Stimulated activated CD4-positive, alpha-beta T cell treated with anti-CD3 and anti-CD28 coated beads, Interleukin-2, amount 100 ng/mL, for 48 hours (primary cell): ENCODE results near the gene SCUBE2.

Source experiments
- DNase-seq, 2 donors: peaks; one replicate each; pipeline ENCODE4 v3.0.0-alpha.2; 2020

The SCUBE2 gene

GRCh38 chr11:9091044-9091922 lies at the start of gene SCUBE2:
Gene SCUBE2, minus strand, starts transcription at chr11:9091599. Its CDS starts 71 bp downstream, at chr11:9091528.
- DNase-seq, result no peak

DNA sequence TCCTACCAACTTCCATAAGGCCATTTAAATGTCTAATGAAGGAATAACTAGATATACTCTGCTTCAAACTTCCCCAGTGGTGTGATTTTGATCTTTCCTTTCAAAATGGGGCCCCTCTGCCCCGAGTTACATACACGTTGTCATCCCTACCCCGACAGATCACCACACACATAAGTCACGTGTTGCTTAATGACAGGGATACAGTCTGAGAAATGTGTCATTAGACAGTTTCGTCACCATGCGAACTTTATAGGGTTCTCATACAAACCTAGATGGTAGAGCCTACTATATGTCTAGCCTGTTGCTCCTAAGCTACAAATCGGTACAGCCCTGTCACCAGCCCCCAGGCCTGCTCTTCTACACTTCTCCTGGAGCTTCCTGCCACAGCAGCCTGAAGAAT lies 49.8 kb upstream of the SCUBE2 start:
- no peak for DNase-seq

- no peak for DNase-seq
Measured at GRCh38 chr11:9139628-9140357, 48.4 kb upstream of the SCUBE2 start.

- DNase-seq, result peak in 1 of 2 donors; percentile 12
Measured at GRCh38 chr11:9138612-9139579, 47.5 kb upstream of the SCUBE2 start.

DNA sequence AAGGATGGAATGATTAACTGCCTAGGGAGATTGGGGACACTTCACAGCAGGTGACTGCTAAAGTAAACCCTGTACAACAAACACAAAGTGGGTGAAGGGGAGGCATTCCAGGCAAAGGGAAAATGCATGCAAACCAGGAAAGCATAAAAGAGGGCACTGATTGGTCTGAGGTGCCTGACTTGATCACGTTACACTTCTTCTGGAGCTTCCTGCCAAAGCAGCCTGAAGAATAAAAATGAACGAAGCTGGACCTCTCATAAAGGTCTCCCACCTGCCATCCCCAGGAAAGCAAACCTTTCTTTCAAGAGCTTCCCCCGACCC lies 46.7 kb upstream of the SCUBE2 start:
- DNase-seq, result no peak

DNA sequence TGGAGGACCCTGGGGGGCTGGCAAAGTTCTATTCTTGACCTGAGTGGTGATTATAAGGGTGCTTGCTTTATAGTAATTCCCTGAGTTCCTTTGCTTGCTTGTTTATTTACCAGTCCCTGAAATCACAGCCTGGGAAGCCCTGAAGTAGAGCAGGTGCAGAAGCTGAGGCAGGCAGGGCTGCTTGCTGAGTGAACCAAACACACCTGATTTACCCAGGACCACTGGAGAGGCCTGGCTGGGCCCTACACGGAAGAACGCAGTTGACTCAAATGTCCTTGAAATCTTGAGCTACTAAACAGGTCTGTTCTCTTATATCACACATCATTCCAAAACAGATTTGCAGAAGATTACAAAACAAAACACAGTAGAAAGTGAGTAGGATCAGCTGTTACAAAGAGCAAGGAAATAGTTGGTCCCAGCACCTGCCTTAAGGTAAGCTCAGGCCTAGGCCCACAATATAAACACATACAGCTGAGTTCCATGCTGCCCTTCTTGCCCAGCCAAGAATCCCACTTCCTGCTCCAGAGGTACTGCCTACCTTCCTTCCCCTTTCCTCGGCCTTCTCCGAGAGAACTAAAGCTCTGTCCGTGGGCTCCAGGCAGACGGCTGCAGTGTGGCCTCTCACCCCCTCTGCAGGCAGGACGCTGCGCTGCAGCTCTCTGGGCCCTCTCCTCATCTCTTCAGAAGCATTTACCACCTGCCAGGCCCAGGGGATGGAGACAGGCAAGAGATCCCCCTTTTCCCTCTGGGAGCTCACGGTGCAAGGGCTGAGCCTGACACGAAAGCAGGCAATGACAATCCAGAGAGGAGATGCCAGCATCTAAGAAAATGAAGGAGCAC lies 46.1 kb upstream of the SCUBE2 start:
- DNase-seq, result peak; percentile 73 to 75

DNA sequence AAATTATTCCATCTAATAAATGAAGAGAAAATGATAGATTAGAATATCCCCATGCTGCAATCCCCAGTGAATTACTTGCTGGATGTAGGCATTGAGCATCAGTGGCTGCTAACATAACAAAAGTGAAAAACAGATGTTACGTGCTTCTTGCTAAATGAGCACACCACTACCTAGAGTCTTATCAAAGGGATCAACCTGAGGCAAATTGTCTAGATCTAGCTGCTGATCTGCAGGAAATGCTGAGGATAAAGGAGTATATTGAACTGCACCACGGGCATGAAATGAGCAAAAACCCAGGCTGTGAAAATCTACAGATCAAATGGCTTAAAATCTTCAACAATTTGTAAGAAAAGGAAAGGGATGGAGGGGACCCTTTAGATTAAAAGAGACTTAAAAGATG lies 45.3 kb upstream of the SCUBE2 start:
- no peak for DNase-seq

DNA sequence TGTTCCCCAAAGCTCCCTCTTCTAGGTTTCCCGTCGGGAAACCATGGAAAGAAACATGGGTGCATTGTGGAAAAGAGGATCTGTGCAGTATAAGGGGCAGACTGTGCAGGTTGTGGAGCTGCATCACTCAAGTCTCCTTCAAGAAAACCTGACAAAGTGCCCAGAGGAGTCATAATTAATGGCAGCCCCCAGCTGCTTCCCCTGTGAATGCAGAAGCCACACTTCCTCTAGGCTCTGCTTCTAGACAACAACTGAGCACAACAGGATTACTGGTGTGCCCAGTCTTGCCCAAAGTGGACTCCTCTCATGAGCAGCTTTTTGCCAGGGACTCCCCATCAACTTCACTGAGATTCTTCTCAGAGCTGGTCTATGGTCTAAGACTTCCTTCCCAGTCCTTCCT lies 42.6 kb upstream of the SCUBE2 start:
- DNase-seq, result no peak

- DNase-seq, result no peak
Measured at GRCh38 chr11:9132203-9132878, 40.9 kb upstream of the SCUBE2 start.

GRCh38 chr11:9130297-9130696 lies 38.9 kb upstream of the SCUBE2 start:
- no peak for DNase-seq

- no peak for DNase-seq
Measured at GRCh38 chr11:9126636-9127035, 35.2 kb upstream of the SCUBE2 start.

GRCh38 chr11:9125185-9125886 lies 33.9 kb upstream of the SCUBE2 start:
- no peak for DNase-seq

DNA sequence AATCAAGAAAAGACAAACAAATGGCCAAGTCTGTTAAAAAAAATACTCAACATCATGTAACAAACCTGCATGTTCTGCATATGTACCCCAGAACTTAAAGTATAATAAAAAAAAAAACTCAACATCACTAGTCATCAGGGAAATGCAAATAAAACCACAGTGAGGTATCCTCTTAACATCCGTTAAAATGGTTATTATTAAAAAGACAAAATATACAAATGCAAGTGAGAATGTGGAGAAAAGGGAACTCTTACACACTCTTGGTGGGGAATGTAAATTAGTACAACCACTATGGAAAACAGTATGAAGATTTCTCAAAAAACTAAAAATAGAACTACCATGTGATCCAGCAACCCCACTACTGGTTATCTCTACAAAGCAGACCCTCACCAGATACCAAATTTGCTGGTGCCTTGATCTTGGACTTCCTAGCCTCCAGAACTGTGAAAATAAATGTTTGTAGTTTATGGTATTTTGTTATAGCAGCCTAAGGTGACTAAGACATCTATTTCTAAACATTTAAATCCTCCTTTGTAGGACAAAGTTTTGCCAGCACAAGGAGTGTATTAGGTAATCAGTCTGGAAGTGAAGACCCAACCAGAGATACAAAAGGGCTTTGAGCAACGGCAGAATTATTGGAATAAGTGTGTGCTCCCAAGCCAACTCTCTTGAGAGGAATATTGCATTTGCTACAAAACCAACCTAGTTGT lies 32.4 kb upstream of the SCUBE2 start:
- no peak for DNase-seq

- DNase-seq, result no peak
Measured at GRCh38 chr11:9121469-9121796, 30.0 kb upstream of the SCUBE2 start.

DNA sequence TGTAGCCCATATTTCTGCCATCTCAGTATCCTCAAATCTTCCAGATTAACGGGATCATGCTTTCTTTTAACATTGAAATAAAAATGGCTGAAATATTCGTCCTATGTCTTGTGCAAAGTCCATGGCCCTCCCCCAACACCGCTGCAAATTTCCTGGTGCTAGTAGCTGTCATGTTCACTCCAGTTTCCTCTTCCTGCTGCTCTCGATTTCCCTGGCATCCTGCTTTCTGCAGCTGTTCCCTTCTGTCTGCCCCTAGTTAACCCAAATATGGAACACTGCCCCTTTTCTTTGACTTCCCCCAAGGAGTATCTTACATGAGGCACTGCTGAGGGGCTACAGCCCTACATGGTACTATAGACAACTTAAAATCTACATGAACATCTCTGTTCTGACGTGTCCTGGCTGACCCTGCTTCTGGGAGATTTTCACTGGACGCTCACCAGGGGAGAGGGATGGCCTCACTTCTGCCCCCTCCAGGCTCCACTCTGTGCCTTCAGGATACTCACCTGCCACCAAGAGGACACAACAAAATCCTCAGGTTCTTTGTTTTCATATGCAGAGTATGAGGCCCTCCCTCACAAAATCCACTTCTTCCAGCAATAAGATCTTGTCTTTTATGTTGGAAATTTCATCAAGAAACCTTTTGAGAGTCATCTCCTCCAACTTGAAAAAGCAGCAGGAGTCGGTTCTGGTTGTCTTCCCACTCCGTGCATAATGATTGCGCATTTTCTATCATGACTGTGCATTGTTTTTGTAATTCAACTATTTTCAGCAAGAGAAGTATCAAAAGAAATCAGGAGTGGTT lies 29.5 kb upstream of the SCUBE2 start:
- no peak for DNase-seq

GRCh38 chr11:9118277-9118676 lies 26.9 kb upstream of the SCUBE2 start:
- no peak for DNase-seq

DNA sequence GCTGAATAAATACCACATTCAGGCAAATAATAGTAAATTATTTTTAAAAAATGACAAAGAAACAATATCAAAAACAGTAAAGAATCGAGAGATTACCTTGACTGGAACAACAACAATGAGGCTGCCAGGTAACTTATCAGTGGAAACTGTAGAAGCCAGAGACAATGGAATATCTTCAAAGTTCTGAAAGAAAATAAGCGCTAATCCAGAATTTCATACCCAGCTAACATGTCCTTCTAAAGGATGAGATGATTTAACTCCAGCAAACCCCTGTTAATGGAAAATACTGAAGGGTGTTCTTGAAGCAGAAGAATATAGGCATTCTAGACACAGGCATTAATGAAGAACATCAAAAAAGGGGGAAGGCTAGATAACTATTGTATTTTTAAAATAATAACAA lies 20.7 kb upstream of the SCUBE2 start:
- no peak for DNase-seq

- no peak for DNase-seq
Measured at GRCh38 chr11:9109858-9110731, 18.7 kb upstream of the SCUBE2 start.

- DNase-seq, result no peak
Measured at GRCh38 chr11:9104580-9104979, 13.2 kb upstream of the SCUBE2 start.
